ENCODE measurements around the gene KLHDC4.
"Not testable (repeated sequence)": the region's sequence is repeated elsewhere in the genome, so short reads cannot be mapped to it uniquely, and the experiment has no call there.

The KLHDC4 gene

DNA sequence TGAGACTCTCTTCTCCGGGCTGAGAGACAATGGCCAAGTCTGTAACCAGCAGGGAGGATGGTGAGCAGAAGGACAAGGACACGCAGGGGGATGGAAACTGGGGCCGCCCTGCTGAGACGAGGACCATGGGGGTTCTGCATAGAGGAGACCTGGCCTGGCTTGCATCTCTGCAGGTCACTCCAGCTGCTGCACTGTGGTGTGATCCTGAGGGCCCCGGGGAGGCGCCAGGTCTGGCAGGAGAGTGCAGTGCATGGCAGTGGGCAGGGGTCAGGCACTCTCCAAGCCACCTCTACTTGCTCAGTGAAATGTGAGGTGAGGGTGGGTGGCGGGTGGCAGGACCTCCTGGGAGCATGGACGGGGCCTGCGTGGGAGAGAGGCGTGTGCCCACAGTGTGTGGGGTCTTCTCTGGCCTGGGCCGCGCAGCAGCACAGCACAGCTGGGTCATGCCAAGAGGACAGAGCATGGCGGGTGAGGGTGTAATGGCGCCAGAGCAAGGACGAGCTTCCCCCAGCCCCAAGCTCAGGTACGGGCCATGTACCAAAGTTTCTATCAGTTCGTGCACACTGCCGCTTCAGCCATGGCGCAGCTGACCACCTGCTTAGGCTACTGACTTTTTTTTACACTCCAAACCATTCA lies 43.1 kb downstream of the KLHDC4 start:
- H3K4me3 ChIP-seq (ENCODE audit: low read depth, low read length) = no peak overlapping the region
- TF ChIP-seq, protein P1, sequence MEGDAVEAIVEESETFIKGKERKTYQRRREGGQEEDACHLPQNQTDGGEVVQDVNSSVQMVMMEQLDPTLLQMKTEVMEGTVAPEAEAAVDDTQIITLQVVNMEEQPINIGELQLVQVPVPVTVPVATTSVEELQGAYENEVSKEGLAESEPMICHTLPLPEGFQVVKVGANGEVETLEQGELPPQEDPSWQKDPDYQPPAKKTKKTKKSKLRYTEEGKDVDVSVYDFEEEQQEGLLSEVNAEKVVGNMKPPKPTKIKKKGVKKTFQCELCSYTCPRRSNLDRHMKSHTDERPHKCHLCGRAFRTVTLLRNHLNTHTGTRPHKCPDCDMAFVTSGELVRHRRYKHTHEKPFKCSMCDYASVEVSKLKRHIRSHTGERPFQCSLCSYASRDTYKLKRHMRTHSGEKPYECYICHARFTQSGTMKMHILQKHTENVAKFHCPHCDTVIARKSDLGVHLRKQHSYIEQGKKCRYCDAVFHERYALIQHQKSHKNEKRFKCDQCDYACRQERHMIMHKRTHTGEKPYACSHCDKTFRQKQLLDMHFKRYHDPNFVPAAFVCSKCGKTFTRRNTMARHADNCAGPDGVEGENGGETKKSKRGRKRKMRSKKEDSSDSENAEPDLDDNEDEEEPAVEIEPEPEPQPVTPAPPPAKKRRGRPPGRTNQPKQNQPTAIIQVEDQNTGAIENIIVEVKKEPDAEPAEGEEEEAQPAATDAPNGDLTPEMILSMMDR (IDR thresholded peaks at IDR 0.05; ENCODE audit: low read depth, low read length, missing control alignments) = no peak

GRCh38 chr16:87721622-87722585 lies 43.9 kb downstream of the KLHDC4 start:
- no peak for DNase-seq (ENCODE audit: low read depth)
- no peak overlapping the region for H3K4me3 ChIP-seq (ENCODE audit: low read depth, low read length)

More for the DNA sequence above, 43.1 kb downstream of the KLHDC4 start:
- no peak for DNase-seq (ENCODE audit: low read depth)

GRCh38 chr16:87720446-87720845 lies 45.3 kb downstream of the KLHDC4 start:
- H3K4me3 ChIP-seq (ENCODE audit: low read depth, low read length) = no peak overlapping the region
- DNase-seq (ENCODE audit: low read depth) = no peak
- TF ChIP-seq, protein P1 (IDR thresholded peaks at IDR 0.05; ENCODE audit: low read depth, low read length, missing control alignments) = no peak

More at GRCh38 chr16:87721622-87722585, 43.9 kb downstream of the KLHDC4 start:
- TF ChIP-seq, protein P1 (IDR thresholded peaks at IDR 0.05; ENCODE audit: low read depth, low read length, missing control alignments) = no peak

- not testable (repeated sequence) for DNase-seq (ENCODE audit: low read depth); H3K4me3 ChIP-seq (ENCODE audit: low read depth, low read length)
These were observed 47.0 kb downstream of the KLHDC4 start for GRCh38 chr16:87718831-87719230.

DNA sequence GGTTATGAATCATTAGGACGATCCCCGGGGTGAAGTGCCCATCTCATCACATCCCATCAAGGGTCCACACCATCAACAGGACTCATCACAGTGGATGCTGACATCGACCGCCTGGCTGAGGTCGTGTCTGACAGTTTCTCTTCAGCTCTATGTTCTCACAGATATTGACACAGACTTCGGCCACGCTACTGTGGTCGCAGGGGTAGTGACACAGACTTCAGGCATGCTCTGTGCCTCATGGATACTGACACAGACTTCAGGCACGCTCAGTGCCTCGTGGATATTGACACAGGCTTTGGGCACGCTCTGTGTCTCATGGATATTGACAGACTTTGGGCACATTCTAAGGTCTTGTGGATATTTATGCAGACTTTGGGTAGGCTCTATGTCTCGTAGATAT lies 50.1 kb downstream of the KLHDC4 start:
- TF ChIP-seq, protein P1 (IDR thresholded peaks at IDR 0.05; ENCODE audit: low read depth, low read length, missing control alignments) = no peak
- no peak overlapping the region for H3K4me3 ChIP-seq (ENCODE audit: low read depth, low read length)
- no peak for DNase-seq (ENCODE audit: low read depth)

- DNase-seq (ENCODE audit: low read depth) = no peak
- no peak overlapping the region for H3K4me3 ChIP-seq (ENCODE audit: low read depth, low read length)
- TF ChIP-seq, protein P1 (IDR thresholded peaks at IDR 0.05; ENCODE audit: low read depth, low read length, missing control alignments) = no peak
These were observed 50.6 kb downstream of the KLHDC4 start for GRCh38 chr16:87715231-87715630.

- TF ChIP-seq, protein P1 (IDR thresholded peaks at IDR 0.05; ENCODE audit: low read depth, low read length, missing control alignments) = no peak
- no peak for DNase-seq (ENCODE audit: low read depth)
These were observed 52.1 kb downstream of the KLHDC4 start for GRCh38 chr16:87713451-87714229.

More at GRCh38 chr16:87713451-87714229, 52.1 kb downstream of the KLHDC4 start:
- H3K4me3 ChIP-seq (ENCODE audit: low read depth, low read length) = no peak overlapping the region
